HG02981 (cell line): ENCODE results near the gene STRIP2.
"Not testable (repeated sequence)": the region's sequence is repeated elsewhere in the genome, so short reads cannot be mapped to it uniquely, and the experiment has no call there.

ENCODE experiments used
- ATAC-seq: cut with Tn5 transposase; IDR thresholded peaks from one replicate; pipeline ENCODE4 v1.9.1; 2021; ENCODE audit warnings: mild to moderate bottlenecking, moderate library complexity; ENCODE audit not compliant: unreplicated experiment

STRIP2 gene

DNA sequence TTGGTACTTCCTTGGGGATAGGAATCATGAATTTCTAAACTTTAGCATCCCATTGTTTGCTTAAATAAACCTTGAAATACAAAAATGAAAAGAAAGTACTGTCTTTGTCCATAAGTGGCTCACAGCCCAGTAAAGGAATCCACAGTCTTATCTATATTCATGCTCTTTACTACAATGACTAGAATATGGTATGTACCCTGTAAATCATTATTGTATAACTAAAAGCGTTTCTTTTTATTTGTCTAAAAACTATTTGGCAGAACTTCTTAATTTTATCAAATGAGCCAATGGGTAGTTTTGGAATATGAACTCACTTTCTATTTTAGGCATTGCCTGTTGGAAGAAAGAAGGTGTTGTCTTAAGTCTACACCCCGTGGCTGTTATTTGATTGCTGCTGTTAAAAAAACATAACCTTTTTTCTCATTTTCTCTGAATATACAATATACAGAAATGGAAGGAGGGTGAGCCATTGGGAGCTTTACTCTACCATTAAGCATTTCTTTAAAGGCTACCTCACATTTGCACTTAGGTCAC is 12.4 kb upstream of the STRIP2 start:
- ATAC-seq, result no peak

DNA sequence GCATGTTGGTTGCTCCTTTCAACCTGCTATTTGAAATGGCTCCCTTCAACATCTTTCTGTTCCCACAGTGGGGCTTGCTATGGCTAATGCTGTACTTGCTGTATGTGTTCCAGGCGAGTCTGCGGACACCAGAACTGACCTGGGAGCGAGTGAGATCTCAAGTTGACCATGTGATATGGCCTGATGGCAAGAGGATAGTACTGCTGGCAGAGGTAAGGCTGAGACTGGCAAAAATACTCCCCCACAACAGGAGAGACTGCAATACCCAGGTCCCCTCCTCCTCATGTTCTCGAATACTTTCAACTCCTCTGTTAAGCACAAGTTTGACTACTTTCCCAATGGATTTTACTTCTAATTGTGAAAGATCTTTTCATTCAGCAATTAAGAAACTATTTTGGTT is 11.5 kb upstream of the STRIP2 start:
- ATAC-seq, result no peak

DNA sequence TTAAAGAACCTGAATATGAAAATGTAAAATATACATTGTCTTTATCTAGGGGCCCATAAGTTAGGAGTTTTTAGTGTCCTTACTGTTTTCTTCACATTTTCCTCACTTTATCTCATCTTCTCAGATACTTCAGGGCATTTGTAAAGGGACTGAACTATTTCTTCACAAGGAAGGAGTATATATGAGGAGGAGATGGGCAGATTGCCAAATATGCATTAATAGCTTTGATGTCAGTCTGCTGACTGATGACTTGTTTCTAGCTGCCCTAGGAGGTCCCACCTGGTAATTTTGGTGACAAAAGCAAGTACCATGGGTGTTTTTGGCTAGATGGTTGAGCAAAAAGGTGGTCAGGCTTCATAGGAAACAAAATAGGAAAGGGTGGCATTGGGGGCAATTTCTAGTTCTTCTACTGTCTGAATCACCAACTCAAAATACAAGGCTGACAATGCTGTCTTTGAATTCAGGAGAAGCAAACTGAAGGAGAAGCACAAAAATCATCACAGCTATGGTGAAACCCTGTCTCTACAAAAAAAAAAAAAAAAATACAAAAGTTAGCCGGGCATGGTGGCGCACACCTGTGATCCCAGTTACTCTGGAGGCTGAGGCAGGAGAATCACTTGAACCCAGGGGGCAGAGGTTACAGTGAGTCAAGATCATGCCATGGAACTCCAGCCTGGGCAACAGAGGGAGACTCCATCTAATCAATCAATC is 10.4 kb upstream of the STRIP2 start:
- no peak for ATAC-seq

DNA sequence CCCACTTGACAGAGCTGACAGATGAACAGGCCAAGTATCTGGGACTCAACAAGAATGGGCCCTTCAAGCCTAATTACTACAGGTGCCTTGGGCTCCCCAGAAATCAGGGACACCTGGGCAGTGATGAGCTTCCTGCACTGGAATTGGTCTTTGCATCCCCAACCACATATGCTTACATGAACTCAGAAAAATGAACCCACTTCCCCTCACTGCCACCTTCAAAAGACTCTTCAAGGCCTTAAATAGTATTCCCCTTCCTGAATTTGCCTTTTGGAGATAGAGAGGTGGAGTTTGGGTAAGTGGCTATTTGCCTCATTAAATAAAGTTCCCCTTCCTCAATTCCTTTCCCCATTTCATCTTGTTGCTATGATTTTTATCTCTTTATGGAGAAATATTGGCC is 7.8 kb upstream of the STRIP2 start:
- ATAC-seq, result no peak

DNA sequence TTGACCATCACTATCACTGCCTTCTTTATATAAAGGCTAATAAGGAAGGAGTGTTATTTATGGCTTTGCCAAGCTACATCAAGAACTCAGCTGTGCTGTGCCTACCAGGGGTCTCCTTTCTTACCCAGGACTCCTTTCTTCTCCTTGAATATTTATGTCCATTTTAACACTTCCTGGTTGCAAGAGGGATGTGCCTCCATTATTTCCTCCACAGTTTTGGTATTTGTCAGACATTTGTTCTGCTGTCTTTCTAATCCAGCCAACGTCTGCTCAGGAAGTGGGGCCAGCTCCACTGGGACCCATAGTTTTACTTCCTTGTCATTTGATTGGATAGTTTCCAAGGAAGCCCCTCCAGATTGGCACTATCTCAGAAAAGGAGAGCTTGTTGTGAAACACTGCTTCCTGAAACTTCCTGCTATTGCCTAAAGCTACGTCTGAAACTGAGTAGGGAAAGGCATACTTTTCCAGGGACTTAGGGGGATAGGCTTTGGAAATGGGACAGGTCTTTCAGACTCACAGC is 6.6 kb upstream of the STRIP2 start:
- ATAC-seq, result no peak

DNA sequence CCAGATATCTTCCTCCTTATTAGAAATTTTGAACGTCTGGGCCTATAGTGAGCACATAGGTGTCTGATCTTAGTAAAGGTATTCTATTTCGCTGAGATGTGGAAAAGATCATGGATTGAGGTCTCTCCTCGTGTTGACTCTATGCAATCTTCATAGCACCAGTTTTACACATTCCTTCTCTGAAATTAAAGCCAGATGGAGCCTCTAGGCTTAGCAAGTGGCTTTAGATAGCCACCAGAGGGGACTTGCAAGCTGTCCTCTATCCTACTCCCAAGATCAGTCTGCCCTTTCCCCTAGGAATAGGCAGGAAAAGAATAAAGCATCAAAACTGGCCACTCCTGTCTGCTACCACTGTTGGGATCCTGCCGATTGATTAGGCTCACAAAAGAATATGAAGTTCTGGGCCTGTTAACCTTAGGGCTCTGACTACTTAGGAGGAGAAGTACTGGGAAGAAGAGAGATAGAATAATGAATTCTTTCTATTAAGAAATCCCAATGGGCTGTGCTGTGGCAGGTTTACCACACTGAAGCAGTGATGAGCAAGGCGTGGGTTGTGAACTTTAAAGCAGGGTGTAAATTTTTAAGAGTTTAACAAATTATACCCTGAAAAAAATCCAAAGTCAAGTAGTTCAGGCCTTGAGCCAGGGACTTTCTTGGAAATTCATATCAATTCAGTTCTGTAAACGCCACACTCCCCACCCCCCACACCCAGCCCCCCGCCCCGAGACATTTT is 2.2 kb upstream of the STRIP2 start:
- ATAC-seq, result no peak

DNA sequence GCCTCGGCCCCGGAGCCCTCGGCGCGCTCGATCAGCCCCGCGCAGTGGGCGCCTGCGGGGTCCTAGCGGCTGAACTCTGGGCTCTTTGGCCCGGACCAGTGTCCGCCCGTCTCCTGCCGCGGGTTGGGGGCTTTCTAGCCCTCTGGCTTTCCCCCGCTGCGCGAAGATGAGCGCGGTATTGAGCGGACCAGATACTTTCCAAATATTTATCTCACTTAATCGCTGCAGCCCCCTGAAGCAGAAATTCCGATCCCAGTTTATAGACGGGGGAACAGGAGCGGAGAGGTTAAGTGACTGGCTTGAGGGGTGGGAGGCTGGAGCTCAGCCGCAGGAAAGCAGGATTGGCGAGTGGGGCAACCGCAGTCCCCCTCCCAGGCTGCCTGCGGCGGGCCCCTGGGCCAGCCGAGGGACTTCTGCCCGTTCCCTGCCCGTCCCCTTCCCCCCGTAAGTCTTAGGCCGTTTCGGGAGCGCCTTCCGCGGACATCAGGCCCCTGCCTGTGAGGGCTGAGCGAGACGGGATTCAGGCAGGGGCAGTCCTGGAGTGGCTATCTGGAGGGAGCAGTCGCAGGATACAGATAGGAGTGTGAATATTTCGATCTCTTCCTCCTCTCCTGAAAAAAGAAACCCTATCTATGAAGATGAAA is 565 bp downstream of the STRIP2 start:
- no peak for ATAC-seq

DNA sequence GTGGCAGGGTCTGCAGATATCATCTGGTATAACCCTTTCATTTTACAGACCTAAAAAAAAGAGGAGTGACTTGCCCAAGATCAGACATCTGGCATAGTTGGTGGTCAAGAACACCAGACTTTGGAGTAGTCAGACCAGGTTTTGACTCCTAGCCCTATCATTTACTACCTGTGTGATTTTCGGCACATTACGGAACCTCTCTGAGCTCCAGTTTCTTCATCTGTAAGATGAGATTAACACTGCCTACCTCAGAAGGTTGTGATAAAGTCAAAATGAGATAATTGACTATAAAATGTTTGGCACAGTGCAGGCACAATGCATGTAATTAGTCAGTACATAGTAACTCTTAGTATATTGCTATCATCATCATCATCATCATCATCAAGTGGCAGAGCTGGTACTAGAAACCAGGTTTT is 1.2 kb downstream of the STRIP2 start:
- no peak for ATAC-seq

DNA sequence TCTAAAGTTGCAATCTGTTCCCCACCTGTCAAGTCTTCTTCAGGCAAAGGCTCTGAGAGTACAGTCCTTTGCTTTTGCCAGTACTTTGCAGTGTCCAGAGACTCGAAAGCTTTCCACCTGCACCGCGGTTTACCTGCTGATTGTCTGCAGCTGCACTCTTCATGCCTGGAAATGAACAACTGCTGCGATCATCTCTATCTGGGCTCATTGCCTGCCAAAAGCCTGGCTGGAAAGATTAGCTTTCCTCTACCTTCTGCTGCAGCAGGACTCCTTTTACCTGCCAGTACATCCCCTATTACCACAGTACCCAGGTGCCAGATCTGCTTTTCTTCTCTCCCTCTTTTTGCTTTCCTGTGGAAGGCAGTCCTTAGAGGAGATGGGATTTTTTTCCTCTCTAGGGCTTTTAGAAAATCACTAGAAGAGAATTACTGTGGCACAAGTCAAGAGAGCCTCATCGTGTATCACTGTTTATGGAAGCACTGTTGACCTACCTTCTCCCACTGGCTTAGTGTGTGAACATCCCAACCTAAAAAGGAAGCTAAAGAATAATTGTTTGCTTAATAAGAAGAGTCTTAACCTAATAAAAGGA is 2.2 kb downstream of the STRIP2 start:
- no peak for ATAC-seq

DNA sequence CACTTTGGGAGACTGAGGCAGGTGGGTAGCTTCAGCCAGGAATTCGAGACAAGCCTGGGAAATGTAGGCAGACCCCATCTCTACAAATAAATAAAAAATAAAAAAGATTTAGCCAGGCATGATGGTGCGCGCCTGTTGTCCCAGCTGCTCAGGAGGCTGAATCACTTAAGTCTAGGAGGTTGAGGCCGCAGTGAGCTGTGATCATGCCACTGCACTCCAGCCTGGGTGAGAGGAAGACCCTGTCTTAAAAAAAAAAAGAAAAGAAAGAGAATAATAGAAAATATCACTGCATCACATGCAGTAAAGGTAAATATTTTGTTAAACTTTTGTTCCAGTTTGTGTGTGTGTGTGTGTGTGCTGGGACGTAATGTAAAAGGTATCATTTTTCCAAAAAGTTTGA is 3.0 kb downstream of the STRIP2 start:
- ATAC-seq, result no peak

DNA sequence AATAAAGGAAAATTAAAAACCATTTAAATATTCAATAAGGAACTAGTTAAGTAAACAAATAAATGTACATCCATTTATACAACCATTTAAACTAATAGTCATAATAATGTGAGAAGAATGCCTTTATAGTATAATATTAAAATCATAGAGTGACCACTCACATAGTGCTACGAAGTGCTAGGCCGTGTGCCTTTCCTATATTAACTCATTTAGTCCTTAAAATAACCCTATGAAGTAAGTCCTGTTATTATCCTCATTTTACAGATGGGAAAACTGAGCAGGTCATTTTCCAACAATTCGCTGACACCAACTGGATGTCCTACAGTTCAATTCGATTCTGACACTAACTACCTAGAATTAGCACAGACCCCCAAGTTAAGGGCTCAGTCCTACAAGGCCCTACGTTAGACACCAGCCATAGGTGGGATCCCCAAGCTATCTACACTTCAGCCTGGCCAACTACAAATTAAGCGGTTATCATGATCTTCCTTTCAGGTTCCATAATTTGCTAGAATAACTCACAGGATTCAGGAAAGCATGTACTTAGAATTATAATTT is 4.1 kb downstream of the STRIP2 start:
- no peak for ATAC-seq

DNA sequence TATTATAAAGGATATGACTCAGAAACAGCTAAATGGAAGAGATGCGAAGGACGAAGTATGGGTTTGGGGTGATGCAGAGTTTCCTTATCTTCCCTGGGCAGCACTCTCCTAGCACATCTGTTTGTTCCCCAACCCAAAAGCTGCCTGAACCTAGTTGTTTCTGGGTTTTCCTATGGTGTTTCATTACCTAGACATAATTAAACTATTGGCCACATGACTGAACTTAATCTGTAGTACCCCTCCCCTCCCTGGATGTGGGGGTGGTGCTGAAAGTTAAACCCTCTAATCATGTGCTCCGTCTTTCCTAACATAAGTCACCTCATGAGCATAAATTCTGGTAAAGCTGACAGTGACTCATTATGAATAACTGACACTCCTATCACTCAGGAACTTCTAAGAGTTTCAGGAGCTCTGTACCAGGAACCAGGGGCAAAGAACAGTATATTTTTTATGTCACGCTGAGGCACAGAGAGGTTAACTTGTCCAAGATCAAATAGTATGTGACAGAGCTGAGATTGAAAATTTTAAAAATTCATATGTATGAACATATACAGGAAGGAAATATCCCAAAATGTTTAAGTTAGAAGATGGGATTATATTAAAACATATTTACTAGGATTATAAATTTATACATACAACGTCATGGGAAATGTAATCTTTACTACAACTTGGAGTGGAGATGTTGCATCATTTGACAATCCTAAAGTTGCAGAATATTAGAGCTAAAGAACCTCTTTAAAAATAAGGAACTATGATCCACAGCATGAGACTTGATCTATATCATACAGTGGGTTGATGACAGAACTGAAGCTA is 4.8 kb downstream of the STRIP2 start:
- ATAC-seq, result no peak

DNA sequence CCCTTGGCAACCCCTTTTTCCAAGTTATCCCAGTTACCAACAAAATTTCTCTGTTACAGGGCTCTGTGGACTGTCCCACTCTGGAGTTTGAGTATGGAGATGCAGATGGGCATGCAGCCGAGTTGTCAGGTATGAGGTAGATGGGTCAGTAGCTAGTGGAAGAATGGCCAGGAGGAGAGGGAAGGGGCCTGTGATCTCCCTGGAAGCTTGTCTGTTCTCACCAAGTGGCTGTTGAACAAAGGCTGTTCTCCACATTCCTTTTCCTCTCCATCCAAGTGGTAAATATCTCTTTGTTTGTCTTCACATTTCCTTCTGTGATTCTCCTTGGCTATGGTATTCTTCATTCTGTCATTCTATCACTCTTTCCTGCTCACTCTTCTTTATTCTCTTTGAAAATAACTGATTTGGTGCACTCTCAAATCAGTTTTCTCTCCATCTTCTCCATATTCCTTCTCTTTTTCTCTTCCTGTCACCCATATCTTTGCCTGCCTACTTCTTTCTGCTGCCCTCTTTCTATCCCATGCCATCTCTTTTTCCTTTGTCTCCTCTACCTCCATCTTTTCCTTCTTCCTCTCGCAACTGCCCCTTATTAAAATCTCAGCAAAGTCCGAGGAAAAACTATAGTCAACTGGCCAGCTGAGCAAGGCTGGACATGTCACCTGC is 5.9 kb downstream of the STRIP2 start:
- ATAC-seq, result no peak

DNA sequence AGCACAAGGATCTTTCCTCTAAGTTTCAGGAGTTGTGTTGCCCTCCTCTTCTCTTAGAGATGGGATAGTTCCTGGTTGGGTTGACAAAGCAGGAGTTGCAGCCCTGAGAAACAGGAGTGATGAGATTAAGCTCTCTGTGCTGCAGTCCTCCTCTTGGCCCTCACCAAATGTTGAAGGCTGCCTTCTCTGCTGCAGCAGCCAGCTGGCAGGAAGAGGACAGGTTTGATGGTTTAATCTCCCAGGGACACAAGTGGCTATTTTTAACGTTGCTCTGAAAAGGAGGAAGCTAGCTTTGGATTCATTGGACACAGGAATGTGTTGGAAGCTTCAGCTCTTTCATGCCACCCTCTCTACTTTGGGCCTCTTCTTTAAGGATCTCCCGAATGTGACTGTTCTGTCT is 9.4 kb downstream of the STRIP2 start:
- ATAC-seq, result no peak

DNA sequence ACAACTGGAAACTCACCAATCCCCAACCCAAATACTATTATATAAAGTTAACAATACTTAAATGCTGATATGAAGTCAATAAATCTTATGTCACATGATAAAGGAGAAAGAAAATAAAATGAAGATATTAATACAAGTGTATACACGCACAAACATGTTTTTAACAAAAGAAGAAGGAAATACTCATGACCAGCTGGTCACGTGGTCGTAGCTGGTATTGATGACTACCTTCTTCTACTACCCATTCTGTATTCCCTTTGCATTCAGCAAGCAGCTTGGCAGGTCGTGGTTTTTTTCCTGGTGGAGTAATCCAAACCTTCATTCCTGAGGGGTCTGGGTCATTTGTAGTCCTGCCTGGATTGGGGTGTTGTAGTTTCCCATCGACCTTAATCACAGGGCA is 10.5 kb downstream of the STRIP2 start:
- ATAC-seq, result not testable (repeated sequence)

DNA sequence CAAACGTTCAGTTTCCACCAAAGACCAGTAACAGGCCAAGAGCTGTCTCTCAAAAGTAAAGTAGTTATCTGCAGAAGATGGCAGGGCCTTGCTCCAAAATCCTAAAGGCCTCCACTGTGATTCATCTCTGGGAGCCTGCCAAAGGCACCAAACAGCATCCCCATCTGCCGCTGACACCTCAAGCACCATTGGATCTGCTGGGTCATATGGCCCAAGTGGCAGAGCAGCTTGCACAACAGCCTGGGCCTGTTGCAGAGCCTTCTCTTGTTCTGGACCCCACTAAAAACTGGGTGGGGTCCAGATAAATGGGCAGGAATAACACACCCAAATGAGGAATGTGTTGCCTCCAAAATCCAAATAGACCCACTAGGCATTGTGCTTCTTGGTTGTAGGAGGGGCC is 12.7 kb downstream of the STRIP2 start:
- not testable (repeated sequence) for ATAC-seq

DNA sequence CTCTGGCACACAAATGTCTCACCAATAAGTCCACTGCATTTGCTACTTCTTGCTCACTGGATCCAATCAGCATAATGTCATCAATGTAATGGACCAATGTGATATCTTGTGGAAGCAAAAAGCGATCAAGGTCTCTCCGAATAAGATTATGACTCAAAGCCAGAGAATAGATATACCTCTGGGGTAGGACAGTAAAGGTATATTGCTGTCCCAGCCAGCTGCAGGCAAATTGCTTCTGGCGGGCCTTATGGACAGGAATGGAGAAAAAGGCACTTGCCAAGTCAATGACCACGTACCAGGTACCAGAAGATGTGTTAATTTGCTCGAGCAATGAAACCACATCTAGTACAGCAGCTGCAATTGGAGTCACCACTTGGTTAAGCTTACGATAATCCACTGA is 13.2 kb downstream of the STRIP2 start:
- not testable (repeated sequence) for ATAC-seq

DNA sequence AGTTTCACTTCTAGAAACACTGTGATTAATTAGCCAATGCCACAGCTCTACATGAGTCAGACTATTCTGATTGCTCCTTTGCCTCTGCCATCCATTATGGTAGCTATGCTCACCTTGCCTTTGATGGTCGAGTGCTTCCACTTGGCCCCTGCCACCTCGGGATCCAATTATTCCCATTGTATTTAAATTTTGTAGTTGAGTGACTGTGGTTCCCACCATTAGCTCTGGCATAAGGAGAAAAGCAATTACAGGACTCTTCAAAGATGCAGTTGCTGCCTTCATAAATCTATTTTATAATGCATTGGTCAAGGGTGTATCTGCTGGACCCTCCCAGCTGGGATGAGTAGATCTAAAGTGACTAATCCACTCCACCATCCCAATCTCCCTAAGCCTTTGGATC is 14.4 kb downstream of the STRIP2 start:
- not testable (repeated sequence) for ATAC-seq

DNA sequence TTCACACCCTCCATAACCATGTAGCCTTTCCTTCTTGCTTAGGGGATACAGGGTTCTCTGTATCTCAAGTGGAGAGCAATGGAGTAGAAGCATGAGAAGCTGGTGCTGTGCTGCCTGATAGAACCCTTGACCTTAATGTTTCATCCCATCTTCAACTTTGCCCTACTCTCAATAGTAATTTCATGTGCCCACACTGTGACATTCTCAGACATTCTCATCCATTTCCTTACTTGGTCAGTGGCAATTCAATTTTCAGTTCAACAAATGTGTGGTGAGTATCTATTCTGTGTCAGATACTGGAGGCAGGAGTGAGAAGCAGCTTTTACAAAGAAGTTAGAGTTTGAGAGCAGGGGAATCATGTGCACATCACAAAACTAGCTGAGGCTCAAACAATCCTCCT is 16.1 kb downstream of the STRIP2 start:
- ATAC-seq, result no peak
